ENCODE measurements around the gene HOXA7.
A peak's percentile ranks its signal among the peaks of the same experiment; 100 is the strongest.

HOXA7 gene

GRCh38 chr7:27116031-27116961 lies 40.2 kb downstream of the HOXA7 start:
- DNase-seq = no peak

GRCh38 chr7:27115221-27116026 lies 41.1 kb downstream of the HOXA7 start:
- DNase-seq = no peak

DNA sequence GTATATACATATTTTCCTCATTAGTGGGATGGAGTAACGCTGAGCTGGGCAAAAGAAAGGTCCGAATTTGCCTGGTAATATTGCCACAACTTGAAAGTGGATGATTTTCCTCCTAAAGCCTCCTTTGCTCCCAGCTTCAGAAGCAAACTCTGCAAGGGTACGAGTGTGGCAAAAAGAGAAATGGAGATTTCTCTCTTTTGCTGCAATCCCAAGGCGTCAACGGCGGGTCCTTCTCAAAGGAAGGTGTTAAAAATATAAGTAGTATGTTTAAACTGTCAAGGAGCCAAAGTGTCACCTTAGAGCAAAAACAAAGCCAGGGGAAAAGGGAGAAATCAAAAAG lies 41.6 kb downstream of the HOXA7 start:
- DNase-seq = no peak

DNA sequence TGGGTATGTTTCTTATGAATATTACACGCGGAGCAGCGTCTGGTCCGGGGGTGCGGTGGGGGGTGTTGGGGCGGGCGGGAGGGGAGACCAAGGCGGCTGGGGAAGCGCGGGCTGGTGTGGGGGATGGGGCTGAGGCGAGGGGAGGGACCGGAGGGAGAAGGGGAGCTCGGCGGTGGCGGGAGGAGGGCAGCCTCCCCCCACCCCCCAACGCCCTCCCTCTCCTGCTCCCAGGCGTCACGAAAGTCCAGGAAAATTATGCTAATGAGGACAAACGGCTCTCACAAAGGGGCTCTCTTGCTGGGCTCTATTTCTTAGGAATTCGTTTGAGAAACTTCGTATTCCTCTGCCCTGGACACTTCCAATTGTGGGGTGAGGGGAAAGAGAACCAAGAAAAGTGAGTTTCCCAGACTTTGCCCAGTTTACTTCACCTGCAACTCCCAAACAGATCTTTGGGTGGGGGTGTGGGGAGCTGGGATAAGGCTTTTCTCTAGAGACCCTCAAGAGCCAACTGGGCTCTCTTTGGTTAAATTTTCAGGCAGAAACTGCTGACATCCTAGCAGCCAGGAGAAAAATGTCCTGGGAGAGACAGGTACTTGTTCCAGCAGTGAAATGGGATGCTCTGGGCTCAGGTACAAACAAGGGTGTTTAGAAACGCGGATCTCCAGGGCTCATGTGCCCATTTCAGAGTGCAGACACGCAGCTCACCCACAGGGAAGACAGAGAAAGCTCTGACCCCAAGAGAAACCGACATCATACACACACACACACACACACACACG lies 42.3 kb downstream of the HOXA7 start:
- peak; percentile 34 to 39 for DNase-seq

- peak in 1 of 2 experiments; percentile 35 for DNase-seq
These were observed 43.2 kb downstream of the HOXA7 start for GRCh38 chr7:27112955-27113949.

GRCh38 chr7:27112361-27112760 lies 44.1 kb downstream of the HOXA7 start:
- no peak for DNase-seq

DNA sequence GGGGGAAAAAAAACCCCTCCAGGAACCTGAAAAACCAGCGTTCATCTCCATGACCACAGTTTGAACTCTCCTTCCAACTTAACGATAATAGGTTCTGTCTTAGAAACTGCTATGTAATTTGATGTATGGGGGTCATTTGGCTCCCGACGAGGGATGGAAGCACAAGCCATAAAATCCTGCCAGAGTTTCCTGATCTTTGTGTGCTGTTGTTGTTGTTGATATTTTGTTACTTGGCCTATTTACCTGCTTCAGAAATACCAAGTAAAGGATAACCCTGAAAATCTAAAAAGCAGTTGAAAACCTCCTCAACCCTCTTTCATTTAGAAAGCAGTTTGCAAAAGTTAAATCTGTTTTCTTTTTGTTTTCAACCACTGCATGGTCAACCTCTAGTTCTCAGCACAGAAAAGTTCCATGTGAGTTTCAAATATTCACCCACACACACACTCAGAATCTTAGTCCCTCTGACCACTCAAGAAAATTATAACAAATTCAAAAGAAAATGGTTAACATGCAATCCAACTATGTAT lies 44.7 kb downstream of the HOXA7 start:
- DNase-seq = no peak

- DNase-seq = no peak
These were observed 45.3 kb downstream of the HOXA7 start for GRCh38 chr7:27111042-27111750.

GRCh38 chr7:27110186-27111031 lies 46.1 kb downstream of the HOXA7 start:
- DNase-seq = no peak

GRCh38 chr7:27109466-27110185 lies 46.8 kb downstream of the HOXA7 start:
- DNase-seq = no peak

DNA sequence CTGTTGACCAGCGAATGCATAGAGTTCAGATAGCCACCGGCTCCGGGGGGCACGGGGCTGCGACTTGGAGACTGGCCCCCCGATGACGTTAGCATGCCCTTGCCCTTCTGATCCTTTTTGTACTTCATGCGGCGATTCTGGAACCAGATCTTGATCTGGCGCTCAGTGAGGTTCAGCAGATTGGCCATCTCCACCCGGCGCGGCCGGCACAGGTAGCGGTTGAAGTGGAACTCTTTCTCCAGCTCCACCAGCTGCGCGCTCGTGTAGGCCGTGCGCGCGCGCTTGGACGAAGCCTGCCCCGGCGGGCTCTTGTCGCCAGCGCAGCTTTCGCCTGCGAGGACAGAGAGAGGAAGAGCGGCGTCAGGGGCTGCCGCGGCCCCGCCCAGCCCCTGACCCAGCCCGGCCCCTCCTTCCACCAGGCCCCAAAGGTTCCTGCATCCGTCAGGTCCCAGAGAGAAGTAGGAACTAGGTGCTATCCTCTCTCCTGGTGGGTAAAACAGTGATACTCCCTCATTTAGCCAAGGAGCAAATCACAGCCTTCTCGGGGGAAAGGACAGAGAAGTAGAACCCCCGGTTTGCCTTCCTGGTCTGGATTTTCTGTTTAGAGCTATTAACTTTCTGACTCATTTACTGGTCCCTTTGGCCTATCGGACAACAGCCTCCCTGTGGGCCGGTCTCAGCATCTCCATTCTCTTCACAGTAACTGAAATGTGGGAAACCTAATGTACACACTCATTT lies 47.9 kb downstream of the HOXA7 start:
- no peak for DNase-seq

GRCh38 chr7:27107391-27108381 lies 48.8 kb downstream of the HOXA7 start:
- DNase-seq = no peak

DNA sequence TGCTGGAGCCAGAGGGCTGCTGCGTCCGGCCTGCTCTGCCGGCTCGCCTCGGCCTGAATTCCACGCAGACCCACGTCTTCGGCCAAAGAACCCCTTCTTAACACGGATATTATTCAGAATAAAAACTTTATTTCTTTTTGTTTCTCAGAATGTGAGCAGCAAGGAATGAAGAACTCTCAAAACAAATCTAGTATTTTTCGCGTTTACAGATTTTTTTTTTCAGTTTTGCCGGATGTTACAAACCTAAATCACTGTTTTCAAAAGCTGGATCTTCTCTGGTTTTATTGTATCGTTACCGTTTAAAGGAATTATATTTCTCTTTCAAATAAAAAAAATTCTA lies 49.6 kb downstream of the HOXA7 start:
- DNase-seq = no peak

DNA sequence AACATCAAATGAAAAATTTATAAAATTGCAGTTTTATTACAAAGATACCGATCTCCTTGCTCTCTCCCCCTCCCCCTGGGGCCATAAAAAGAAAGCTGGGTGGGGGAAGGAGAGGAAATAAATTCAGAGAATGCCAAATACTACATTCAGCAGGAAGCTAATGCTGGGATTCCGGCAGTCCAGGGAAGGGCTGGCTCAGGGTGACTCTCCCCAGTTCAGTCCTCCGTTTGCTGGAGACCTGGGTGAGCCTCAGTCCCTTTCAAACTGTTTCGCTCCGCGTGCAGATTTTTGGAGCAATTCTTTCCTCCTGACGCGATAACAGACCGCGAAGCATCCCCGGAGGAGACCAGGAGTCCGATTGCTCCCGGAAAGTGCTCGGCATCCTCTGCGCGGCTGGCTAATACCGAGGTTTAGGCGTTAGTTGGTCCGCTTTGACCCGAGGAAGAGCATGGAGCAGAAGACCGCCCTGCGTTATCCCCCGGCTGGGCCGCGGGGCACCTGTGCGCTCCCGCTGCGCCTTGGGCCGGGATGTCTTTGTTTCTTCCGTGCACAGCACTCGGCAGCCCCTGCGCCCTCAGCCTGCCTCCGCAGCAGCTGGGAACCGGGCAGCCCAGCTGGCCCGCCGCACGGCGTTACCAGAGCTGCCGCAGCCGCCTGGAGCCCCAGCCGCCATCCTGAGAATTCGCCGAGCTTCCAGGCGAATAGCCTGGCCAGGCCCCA lies 50.1 kb downstream of the HOXA7 start:
- DNase-seq = no peak

DNA sequence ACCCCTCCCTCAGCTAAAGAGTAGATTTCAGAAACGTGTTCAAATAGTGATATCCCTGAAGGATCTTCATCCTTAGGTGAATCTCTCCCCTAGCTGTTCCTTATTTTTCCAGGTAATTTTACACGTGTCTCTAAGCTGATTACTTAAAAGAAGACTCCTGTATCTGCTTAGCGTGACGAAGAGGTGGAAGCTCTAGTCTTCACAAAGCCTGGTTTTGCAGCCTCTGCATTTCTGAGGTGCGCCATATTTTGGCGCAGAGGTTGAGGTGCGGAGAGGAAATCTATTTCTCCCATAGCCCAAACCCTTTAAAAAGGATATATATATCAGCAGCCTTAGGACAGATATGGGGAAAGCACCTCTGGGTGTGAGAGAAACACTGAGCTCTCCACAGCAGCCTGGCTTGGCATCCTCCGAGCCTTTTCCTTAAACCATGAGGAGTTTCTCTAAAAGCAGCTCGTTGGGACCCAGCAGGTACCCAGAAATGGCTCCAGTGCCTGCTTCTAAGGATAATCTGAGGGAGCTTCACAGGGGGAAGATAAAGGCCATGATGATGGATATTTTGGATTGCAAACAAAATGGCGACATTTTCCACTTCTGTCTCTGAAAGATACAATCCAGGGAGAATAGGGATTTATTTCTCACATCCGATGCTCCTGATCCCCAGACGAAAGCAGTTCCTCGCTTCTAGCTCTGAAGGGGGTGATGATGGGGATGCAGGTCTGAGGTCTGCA lies 51.0 kb downstream of the HOXA7 start:
- no peak for DNase-seq

All from NCI-H2081 (cell line).